ENCODE results near the gene CASZ1.

DNA sequence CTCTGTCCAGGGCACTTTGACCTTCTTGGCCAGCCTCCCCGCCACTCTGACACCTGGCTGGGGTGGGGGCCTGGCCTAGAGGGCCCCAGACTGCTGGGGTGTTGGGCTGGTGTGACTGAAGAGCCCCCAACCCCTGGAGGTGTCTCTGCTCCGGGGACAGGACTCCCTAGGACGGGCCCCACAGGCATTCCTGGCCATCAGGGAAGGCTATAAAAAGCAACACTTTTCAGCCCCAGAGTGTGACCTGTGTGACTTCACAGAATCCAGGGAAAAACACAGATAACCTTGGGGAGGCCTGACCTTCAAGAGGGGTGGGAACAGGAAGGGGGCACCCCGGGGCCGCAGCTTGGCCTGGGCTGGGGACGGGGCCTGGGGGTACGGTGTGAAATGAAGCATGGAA lies 24.0 kb upstream of the CASZ1 start:
- no peak for TF ChIP-seq EZH2phosphoT487 (conservative IDR thresholded peaks at IDR 0.05; ENCODE audit: low read length)
- TF ChIP-seq, protein P1, sequence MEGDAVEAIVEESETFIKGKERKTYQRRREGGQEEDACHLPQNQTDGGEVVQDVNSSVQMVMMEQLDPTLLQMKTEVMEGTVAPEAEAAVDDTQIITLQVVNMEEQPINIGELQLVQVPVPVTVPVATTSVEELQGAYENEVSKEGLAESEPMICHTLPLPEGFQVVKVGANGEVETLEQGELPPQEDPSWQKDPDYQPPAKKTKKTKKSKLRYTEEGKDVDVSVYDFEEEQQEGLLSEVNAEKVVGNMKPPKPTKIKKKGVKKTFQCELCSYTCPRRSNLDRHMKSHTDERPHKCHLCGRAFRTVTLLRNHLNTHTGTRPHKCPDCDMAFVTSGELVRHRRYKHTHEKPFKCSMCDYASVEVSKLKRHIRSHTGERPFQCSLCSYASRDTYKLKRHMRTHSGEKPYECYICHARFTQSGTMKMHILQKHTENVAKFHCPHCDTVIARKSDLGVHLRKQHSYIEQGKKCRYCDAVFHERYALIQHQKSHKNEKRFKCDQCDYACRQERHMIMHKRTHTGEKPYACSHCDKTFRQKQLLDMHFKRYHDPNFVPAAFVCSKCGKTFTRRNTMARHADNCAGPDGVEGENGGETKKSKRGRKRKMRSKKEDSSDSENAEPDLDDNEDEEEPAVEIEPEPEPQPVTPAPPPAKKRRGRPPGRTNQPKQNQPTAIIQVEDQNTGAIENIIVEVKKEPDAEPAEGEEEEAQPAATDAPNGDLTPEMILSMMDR (IDR thresholded peaks at IDR 0.05; ENCODE audit: insufficient read depth, low read length, poor library complexity, severe bottlenecking), result no peak
